ENCODE results near the gene OTOF.

OTOF gene

GRCh38 chr2:26515771-26516170 is 37.8 kb upstream of the OTOF start:
- Histone ChIP-seq H3K4me3 (ENCODE audit: low read length) (no peak overlapping the region), H3K4me1 (ENCODE audit: control insufficient read depth, insufficient read depth, low read length) (peaks cover 8% of the 10 kb centered on the region), H3K9me3 (ENCODE audit: control insufficient read depth, low read length) (no peaks in the 10 kb centered on the region), H3K9ac (ENCODE audit: low read length) (no peak overlapping the region), H3K36me3 (ENCODE audit: control insufficient read depth, insufficient read depth, low read length) (no peaks in the 10 kb centered on the region), H3K27me3 (ENCODE audit: control insufficient read depth, insufficient read depth, low read length) (peaks cover 14% of the 10 kb centered on the region)

- Histone ChIP-seq H3K9ac (ENCODE audit: low read length) (no peak overlapping the region), H3K4me1 (ENCODE audit: control insufficient read depth, insufficient read depth, low read length) (peaks cover 8% of the 10 kb centered on the region), H3K27me3 (ENCODE audit: control insufficient read depth, insufficient read depth, low read length) (no peaks in the 10 kb centered on the region), H3K9me3 (ENCODE audit: control insufficient read depth, low read length) (no peaks in the 10 kb centered on the region), H3K4me3 (ENCODE audit: low read length) (no peak overlapping the region), H3K36me3 (ENCODE audit: control insufficient read depth, insufficient read depth, low read length) (no peaks in the 10 kb centered on the region)
These were observed 36.1 kb upstream of the OTOF start for GRCh38 chr2:26514045-26514444.

- Histone ChIP-seq H3K27me3 (ENCODE audit: control insufficient read depth, insufficient read depth, low read length) (no peaks in the 10 kb centered on the region), H3K9me3 (ENCODE audit: control insufficient read depth, low read length) (no peaks in the 10 kb centered on the region), H3K9ac (ENCODE audit: low read length) (no peak overlapping the region), H3K4me1 (ENCODE audit: control insufficient read depth, insufficient read depth, low read length) (peaks cover 8% of the 10 kb centered on the region), H3K4me3 (ENCODE audit: low read length) (no peak overlapping the region), H3K36me3 (ENCODE audit: control insufficient read depth, insufficient read depth, low read length) (no peaks in the 10 kb centered on the region)
These were observed 35.3 kb upstream of the OTOF start for GRCh38 chr2:26513261-26513660.

- H3K4me3 ChIP-seq (ENCODE audit: low read length): no peak overlapping the region
- H3K27me3 ChIP-seq (ENCODE audit: control insufficient read depth, insufficient read depth, low read length): no peaks in the 10 kb centered on the region
- no peak overlapping the region for H3K9ac ChIP-seq (ENCODE audit: low read length)
- no peaks in the 10 kb centered on the region for H3K36me3 ChIP-seq (ENCODE audit: control insufficient read depth, insufficient read depth, low read length)
- peaks cover 4% of the 10 kb centered on the region for H3K4me1 ChIP-seq (ENCODE audit: control insufficient read depth, insufficient read depth, low read length)
- no peaks in the 10 kb centered on the region for H3K9me3 ChIP-seq (ENCODE audit: control insufficient read depth, low read length)
These were observed 33.5 kb upstream of the OTOF start for GRCh38 chr2:26511466-26511865.

DNA sequence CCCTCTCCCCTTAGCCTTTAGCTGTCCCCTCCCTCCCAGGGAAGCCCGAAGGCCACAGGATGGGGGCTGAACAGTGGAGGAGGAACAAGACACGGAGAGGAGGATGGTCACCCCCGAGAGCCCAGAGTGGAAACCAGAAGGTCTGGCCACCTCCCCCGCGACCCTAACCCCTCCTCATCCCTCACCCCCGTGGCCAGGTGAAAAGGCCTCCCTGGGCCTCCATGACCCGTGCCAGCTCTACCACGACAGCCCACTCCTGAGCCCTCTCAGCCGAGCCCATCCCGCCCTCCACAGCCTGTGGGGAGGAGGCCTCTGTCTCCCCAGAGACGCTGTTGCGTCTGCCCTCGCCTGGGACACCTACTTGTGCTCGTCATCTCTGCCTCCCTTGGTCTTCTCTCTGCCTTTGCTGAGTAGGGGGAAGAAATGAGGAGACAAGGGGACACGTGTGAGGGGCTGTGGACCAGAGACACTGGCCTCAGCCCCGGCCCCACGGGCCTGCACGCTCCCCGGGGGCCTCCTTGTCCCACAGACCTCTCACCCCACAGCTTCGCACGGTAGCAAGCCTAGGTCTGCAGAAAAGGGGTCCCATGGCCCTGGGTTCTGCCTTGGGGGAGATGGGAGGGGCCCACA is 32.5 kb upstream of the OTOF start:
- no peak overlapping the region for H3K4me3 ChIP-seq (ENCODE audit: low read length)
- no peaks in the 10 kb centered on the region for H3K4me1 ChIP-seq (ENCODE audit: control insufficient read depth, insufficient read depth, low read length)
- H3K27me3 ChIP-seq (ENCODE audit: control insufficient read depth, insufficient read depth, low read length): no peaks in the 10 kb centered on the region
- H3K9ac ChIP-seq (ENCODE audit: low read length): no peak overlapping the region
- H3K9me3 ChIP-seq (ENCODE audit: control insufficient read depth, low read length): no peaks in the 10 kb centered on the region
- no peaks in the 10 kb centered on the region for H3K36me3 ChIP-seq (ENCODE audit: control insufficient read depth, insufficient read depth, low read length)

- Histone ChIP-seq H3K9me3 (ENCODE audit: control insufficient read depth, low read length) (no peaks in the 10 kb centered on the region), H3K9ac (ENCODE audit: low read length) (no peak overlapping the region), H3K4me1 (ENCODE audit: control insufficient read depth, insufficient read depth, low read length) (no peaks in the 10 kb centered on the region), H3K27me3 (ENCODE audit: control insufficient read depth, insufficient read depth, low read length) (peaks cover under 1% of the 10 kb centered on the region), H3K36me3 (ENCODE audit: control insufficient read depth, insufficient read depth, low read length) (no peaks in the 10 kb centered on the region), H3K4me3 (ENCODE audit: low read length) (no peak overlapping the region)
These were observed 31.2 kb upstream of the OTOF start for GRCh38 chr2:26509141-26509540.

- peaks cover 6% of the 10 kb centered on the region for H3K27me3 ChIP-seq (ENCODE audit: control insufficient read depth, insufficient read depth, low read length)
- H3K9ac ChIP-seq (ENCODE audit: low read length): no peak overlapping the region
- no peak overlapping the region for H3K4me3 ChIP-seq (ENCODE audit: low read length)
- peaks cover 11% of the 10 kb centered on the region for H3K4me1 ChIP-seq (ENCODE audit: control insufficient read depth, insufficient read depth, low read length)
- no peaks in the 10 kb centered on the region for H3K9me3 ChIP-seq (ENCODE audit: control insufficient read depth, low read length)
- H3K36me3 ChIP-seq (ENCODE audit: control insufficient read depth, insufficient read depth, low read length): no peaks in the 10 kb centered on the region
These were observed 30.0 kb upstream of the OTOF start for GRCh38 chr2:26507932-26508331.

DNA sequence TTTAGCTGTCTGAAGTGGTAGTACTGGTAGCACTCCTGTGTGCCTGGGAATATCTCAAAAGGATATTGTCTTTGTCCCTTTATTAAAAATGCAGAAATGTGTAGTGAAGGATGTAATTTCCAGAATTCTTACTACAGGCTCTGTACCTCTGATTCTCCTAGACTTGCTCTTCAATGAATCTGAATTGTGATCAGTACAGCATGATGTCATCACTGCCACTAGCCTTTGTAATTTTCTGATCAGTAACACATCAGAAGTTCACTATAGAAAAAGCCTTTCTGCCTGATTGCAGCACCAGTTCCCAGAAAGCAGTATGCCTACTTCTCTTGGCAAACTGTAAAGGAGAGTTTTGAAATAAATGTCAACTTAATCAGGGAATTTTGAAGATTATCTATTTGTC is 29.2 kb upstream of the OTOF start:
- Histone ChIP-seq H3K4me1 (ENCODE audit: control insufficient read depth, insufficient read depth, low read length) (peaks cover 13% of the 10 kb centered on the region), H3K9ac (ENCODE audit: low read length) (no peak overlapping the region), H3K9me3 (ENCODE audit: control insufficient read depth, low read length) (no peaks in the 10 kb centered on the region), H3K36me3 (ENCODE audit: control insufficient read depth, insufficient read depth, low read length) (no peaks in the 10 kb centered on the region), H3K4me3 (ENCODE audit: low read length) (no peak overlapping the region), H3K27me3 (ENCODE audit: control insufficient read depth, insufficient read depth, low read length) (peaks cover 6% of the 10 kb centered on the region)

DNA sequence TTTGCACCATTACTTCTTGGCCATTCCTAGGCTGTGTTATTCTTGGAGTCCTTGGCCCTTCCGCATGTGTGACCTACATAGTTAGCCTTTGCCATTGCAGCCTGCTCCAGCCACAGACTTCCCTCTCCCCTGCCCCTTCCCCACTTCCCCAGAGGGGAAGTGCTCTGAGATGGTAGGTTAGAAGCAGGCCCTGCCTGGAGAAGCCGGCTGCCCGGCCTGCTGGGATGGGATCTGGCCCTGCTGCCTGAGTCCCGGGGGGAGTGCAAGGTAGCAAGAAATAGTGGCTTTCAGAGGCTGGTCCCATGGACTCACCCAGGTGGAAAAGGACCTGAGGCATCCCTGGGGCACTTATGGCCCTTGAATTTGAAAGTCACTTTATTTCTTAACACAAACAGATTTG is 28.4 kb upstream of the OTOF start:
- no peak overlapping the region for H3K9ac ChIP-seq (ENCODE audit: low read length)
- no peak overlapping the region for H3K4me3 ChIP-seq (ENCODE audit: low read length)
- H3K36me3 ChIP-seq (ENCODE audit: control insufficient read depth, insufficient read depth, low read length): no peaks in the 10 kb centered on the region
- peaks cover 13% of the 10 kb centered on the region for H3K4me1 ChIP-seq (ENCODE audit: control insufficient read depth, insufficient read depth, low read length)
- peaks cover 6% of the 10 kb centered on the region for H3K27me3 ChIP-seq (ENCODE audit: control insufficient read depth, insufficient read depth, low read length)
- H3K9me3 ChIP-seq (ENCODE audit: control insufficient read depth, low read length): no peaks in the 10 kb centered on the region

DNA sequence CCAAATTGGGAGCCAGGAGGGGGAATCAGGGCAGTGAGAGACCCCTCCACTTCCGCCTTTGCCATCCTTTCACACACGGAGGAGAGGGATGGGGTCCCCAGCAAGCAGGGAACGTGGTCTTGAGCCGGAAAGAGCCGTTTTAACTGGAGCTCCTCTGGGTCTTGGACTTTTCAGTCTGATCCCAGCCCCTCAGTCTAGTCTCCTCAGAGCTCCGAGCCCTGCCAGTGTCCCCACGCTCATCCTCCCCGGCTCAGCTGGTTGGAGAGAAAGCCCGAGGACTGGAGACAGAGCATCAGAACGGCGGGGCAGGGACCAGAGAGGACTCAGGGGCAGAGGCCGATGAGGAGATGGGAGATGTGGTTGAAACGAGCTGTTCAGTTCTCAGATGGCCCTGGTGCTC is 26.1 kb upstream of the OTOF start:
- Histone ChIP-seq H3K36me3 (ENCODE audit: control insufficient read depth, insufficient read depth, low read length) (no peaks in the 10 kb centered on the region), H3K27me3 (ENCODE audit: control insufficient read depth, insufficient read depth, low read length) (peaks cover 6% of the 10 kb centered on the region), H3K4me3 (ENCODE audit: low read length) (peak overlapping the region; percentile 16), H3K4me1 (ENCODE audit: control insufficient read depth, insufficient read depth, low read length) (peaks cover 13% of the 10 kb centered on the region), H3K9me3 (ENCODE audit: control insufficient read depth, low read length) (no peaks in the 10 kb centered on the region), H3K9ac (ENCODE audit: low read length) (peak overlapping the region; percentile 71)

GRCh38 chr2:26503231-26503880 is 25.4 kb upstream of the OTOF start:
- Histone ChIP-seq H3K9ac (ENCODE audit: low read length) (peak overlapping the region; percentile 71), H3K27me3 (ENCODE audit: control insufficient read depth, insufficient read depth, low read length) (peaks cover 6% of the 10 kb centered on the region), H3K4me3 (ENCODE audit: low read length) (peak overlapping the region; percentile 16), H3K9me3 (ENCODE audit: control insufficient read depth, low read length) (no peaks in the 10 kb centered on the region), H3K36me3 (ENCODE audit: control insufficient read depth, insufficient read depth, low read length) (no peaks in the 10 kb centered on the region), H3K4me1 (ENCODE audit: control insufficient read depth, insufficient read depth, low read length) (peaks cover 13% of the 10 kb centered on the region)

- H3K4me3 ChIP-seq (ENCODE audit: low read length): no peak overlapping the region
- peaks cover 6% of the 10 kb centered on the region for H3K27me3 ChIP-seq (ENCODE audit: control insufficient read depth, insufficient read depth, low read length)
- H3K9ac ChIP-seq (ENCODE audit: low read length): no peak overlapping the region
- no peaks in the 10 kb centered on the region for H3K9me3 ChIP-seq (ENCODE audit: control insufficient read depth, low read length)
- no peaks in the 10 kb centered on the region for H3K36me3 ChIP-seq (ENCODE audit: control insufficient read depth, insufficient read depth, low read length)
- H3K4me1 ChIP-seq (ENCODE audit: control insufficient read depth, insufficient read depth, low read length): peaks cover 17% of the 10 kb centered on the region
These were observed 22.5 kb upstream of the OTOF start for GRCh38 chr2:26500406-26500805.
